HepG2 (cell line): Measurements from ENCODE around the gene INKA2. TPM values are rescaled to one million over a fixed set of nuclear protein-coding genes. Genes with fewer than 3 reads are reported as not detected.

Source experiments
- FOXK1 ChIP-seq: sonication (generic); formaldehyde crosslinking; IDR thresholded peaks from 2 replicates; pipeline ENCODE4 v1.4.0; 2020; ENCODE audit warnings: low read depth, missing genetic modification reagents, borderline replicate concordance
- GATA4 ChIP-seq: sonication (generic); IDR thresholded peaks from 2 replicates; pipeline ENCODE4 v1.6.1; 2016; ENCODE audit warnings: antibody characterized with exemption, low read depth, borderline replicate concordance
- NFYC ChIP-seq: IDR thresholded peaks from 2 replicates; pipeline ENCODE4 v1.6.1; 2016; ENCODE audit warnings: missing genetic modification reagents, missing compliant biosample characterization
- PAWR ChIP-seq: sonication (generic); formaldehyde crosslinking; IDR thresholded peaks from 2 replicates; pipeline ENCODE4 v1.4.0; 2020; ENCODE audit warnings: missing genetic modification reagents, mild to moderate bottlenecking, borderline replicate concordance
- RBFOX2 ChIP-seq: fragments of 200-400 bp; formaldehyde crosslinking; IDR thresholded peaks from 2 replicates; pipeline ENCODE4 v1.6.1; 2017; ENCODE audit warnings: low read depth, mild to moderate bottlenecking, low read length
- SRSF1 ChIP-seq: fragments of 200-400 bp; formaldehyde crosslinking; optimal IDR thresholded peaks from 2 replicates; pipeline ENCODE3; 2017; ENCODE audit warnings: mild to moderate bottlenecking, low read depth, low read length, moderate library complexity
- STAT5B ChIP-seq: sonication (generic); formaldehyde crosslinking; IDR thresholded peaks from 2 replicates; pipeline ENCODE4 v1.4.0; 2020; ENCODE audit warnings: missing genetic modification reagents
- ZFYVE20 ChIP-seq: sonication (generic); formaldehyde crosslinking; IDR thresholded peaks from 2 replicates; pipeline ENCODE4 v1.8.0; 2023; ENCODE audit warnings: low read depth, mild to moderate bottlenecking, moderate library complexity, missing genetic modification reagents, borderline replicate concordance
- ZNF431 ChIP-seq: sonication (generic); formaldehyde crosslinking; IDR thresholded peaks from 2 replicates; pipeline ENCODE4 v1.9.0; 2022; ENCODE audit warnings: missing genetic modification reagents, low read depth, mild to moderate bottlenecking, borderline replicate concordance
- ZNF749 ChIP-seq: sonication (generic); formaldehyde crosslinking; IDR thresholded peaks from 2 replicates; pipeline ENCODE4 v1.8.0; 2022; ENCODE audit warnings: mild to moderate bottlenecking, missing genetic modification reagents, moderate library complexity, borderline replicate concordance
- polyA plus RNA-seq, 8 experiments: library from polyadenylated mRNA; depleted of rRNA in 3 of 8; stranded (reverse) in 7 of 8; unstranded in 1 of 8; fragments of >200 nt; fragmentation: Illumina TruSeq in 4 of 8; extraction: Trizol in 4 of 8; gene quantifications; 2 replicates each; pipeline versions ENCODE4 v1.2.1 to v1.2.3, GENCODE V29; 2011 to 2016; ENCODE audit warnings: low read depth in 4 of 8, missing spikeins in 1 of 8, mixed read lengths in 1 of 8; ENCODE audit not compliant: insufficient read depth in 1 of 8
- total RNA-seq, 5 experiments: library from RNA; depleted of rRNA; stranded (reverse); fragments of >200 nt; fragmentation: Illumina TruSeq; extraction: Trizol; gene quantifications; 2 replicates each; pipeline ENCODE4 v1.2.3, GENCODE V29; 2016; ENCODE audit warnings: low read depth in 1 of 5
- TF ChIP-seq, protein P1 (sequence below), 2 experiments: sonication (generic) in 1 of 2; formaldehyde crosslinking in 1 of 2; IDR thresholded peaks; 2 replicates each; pipeline versions ENCODE4 v1.5.1 to v1.6.1; 2011 to 2020; ENCODE audit warnings: borderline replicate concordance in 1 of 2, low read depth in 1 of 2, low read length in 1 of 2, mild to moderate bottlenecking in 1 of 2, missing genetic modification reagents in 1 of 2, moderate library complexity in 1 of 2
- TF ChIP-seq, protein P2 (sequence below): sonication (generic); formaldehyde crosslinking; IDR thresholded peaks from 2 replicates; pipeline ENCODE4 v1.4.0; 2020; ENCODE audit warnings: missing genetic modification reagents
- TF ChIP-seq, protein P3 (sequence below): sonication (generic); formaldehyde crosslinking; IDR thresholded peaks from 2 replicates; pipeline ENCODE4 v1.5.0; 2020; ENCODE audit warnings: missing genetic modification reagents
- TF ChIP-seq, protein P4 (sequence below): sonication (generic); formaldehyde crosslinking; IDR thresholded peaks from 2 replicates; pipeline ENCODE4 v1.4.0; 2020; ENCODE audit warnings: missing genetic modification reagents
- TF ChIP-seq, protein P5 (sequence below): IDR thresholded peaks from 2 replicates; pipeline ENCODE4 v1.6.1; 2016

Gene INKA2
- total and polyA plus RNA-seq, 2 of the 13 experiments (the other 11 are each of a cell fraction or from before 2014, with no cell fraction given): 2.6 to 4.6 TPM

DNA sequence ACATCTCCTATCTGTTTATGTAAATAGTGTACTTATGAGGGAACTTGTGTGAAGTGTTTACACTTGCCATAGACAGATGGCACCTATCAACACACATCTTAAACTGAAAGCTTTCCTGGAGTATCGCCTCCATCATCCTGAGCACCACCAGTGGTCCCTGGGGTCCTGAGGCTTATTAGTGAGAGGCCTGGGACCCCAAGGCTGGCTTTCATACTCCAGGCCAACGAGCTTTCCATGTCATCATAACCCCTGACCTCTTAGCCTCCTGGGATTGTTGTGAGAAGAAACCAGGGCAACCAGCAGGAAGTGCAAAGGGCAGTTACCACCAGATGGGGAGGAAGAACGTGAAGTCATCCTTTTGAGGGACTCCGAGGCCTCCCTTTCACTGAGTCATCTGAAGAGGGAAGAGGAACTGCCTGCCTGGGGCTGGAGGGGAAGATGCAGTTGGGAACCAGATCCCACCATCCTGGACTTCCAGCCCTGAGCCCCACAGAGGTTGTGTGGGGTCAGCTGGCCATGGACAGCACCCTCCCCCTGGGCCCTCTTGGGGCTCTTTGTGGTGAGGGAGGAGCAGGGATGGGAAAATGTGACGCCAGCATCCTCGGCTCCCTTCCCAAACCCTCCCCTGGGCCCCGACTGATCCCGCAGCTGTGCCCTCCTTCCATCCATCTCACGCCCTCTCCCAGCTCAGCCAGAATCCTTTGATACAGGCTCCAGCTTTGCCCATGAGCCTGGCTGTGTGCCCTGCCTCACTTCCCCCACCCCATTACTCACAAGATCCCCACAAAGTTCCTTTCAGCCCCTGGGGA lies 5.8 kb downstream of the INKA2 start (continued):
- TF ChIP-seq, protein P1, sequence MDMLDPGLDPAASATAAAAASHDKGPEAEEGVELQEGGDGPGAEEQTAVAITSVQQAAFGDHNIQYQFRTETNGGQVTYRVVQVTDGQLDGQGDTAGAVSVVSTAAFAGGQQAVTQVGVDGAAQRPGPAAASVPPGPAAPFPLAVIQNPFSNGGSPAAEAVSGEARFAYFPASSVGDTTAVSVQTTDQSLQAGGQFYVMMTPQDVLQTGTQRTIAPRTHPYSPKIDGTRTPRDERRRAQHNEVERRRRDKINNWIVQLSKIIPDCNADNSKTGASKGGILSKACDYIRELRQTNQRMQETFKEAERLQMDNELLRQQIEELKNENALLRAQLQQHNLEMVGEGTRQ (IDR thresholded peaks at IDR 0.05; ENCODE audit: low read depth, low read length): no peak
- TF ChIP-seq, protein P1 (CRISPR knock-in tag; IDR thresholded peaks at IDR 0.05; ENCODE audit: borderline replicate concordance): no peak
- TF ChIP-seq, protein P2, sequence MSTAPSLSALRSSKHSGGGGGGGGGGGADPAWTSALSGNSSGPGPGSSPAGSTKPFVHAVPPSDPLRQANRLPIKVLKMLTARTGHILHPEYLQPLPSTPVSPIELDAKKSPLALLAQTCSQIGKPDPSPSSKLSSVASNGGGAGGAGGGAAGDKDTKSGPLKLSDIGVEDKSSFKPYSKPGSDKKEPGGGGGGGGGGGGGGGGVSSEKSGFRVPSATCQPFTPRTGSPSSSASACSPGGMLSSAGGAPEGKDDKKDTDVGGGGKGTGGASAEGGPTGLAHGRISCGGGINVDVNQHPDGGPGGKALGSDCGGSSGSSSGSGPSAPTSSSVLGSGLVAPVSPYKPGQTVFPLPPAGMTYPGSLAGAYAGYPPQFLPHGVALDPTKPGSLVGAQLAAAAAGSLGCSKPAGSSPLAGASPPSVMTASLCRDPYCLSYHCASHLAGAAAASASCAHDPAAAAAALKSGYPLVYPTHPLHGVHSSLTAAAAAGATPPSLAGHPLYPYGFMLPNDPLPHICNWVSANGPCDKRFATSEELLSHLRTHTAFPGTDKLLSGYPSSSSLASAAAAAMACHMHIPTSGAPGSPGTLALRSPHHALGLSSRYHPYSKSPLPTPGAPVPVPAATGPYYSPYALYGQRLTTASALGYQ: no peak
- TF ChIP-seq GATA4 (no peak), STAT5B (CRISPR knock-in tag) (no peak), ZFYVE20 (no peak), SRSF1 (no peak), NFYC (no peak), PAWR (CRISPR knock-in tag) (no peak), FOXK1 (CRISPR knock-in tag) (peak; percentile 46; the same call in 1 of the 2 replicates), ZNF749 (CRISPR knock-in tag) (no peak), RBFOX2 (no peak), ZNF431 (no peak)
- TF ChIP-seq, protein P3, sequence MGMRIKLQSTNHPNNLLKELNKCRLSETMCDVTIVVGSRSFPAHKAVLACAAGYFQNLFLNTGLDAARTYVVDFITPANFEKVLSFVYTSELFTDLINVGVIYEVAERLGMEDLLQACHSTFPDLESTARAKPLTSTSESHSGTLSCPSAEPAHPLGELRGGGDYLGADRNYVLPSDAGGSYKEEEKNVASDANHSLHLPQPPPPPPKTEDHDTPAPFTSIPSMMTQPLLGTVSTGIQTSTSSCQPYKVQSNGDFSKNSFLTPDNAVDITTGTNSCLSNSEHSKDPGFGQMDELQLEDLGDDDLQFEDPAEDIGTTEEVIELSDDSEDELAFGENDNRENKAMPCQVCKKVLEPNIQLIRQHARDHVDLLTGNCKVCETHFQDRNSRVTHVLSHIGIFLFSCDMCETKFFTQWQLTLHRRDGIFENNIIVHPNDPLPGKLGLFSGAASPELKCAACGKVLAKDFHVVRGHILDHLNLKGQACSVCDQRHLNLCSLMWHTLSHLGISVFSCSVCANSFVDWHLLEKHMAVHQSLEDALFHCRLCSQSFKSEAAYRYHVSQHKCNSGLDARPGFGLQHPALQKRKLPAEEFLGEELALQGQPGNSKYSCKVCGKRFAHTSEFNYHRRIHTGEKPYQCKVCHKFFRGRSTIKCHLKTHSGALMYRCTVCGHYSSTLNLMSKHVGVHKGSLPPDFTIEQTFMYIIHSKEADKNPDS (CRISPR knock-in tag): peak; percentile 85; the same call in 1 of the 2 replicates
- TF ChIP-seq, protein P4, sequence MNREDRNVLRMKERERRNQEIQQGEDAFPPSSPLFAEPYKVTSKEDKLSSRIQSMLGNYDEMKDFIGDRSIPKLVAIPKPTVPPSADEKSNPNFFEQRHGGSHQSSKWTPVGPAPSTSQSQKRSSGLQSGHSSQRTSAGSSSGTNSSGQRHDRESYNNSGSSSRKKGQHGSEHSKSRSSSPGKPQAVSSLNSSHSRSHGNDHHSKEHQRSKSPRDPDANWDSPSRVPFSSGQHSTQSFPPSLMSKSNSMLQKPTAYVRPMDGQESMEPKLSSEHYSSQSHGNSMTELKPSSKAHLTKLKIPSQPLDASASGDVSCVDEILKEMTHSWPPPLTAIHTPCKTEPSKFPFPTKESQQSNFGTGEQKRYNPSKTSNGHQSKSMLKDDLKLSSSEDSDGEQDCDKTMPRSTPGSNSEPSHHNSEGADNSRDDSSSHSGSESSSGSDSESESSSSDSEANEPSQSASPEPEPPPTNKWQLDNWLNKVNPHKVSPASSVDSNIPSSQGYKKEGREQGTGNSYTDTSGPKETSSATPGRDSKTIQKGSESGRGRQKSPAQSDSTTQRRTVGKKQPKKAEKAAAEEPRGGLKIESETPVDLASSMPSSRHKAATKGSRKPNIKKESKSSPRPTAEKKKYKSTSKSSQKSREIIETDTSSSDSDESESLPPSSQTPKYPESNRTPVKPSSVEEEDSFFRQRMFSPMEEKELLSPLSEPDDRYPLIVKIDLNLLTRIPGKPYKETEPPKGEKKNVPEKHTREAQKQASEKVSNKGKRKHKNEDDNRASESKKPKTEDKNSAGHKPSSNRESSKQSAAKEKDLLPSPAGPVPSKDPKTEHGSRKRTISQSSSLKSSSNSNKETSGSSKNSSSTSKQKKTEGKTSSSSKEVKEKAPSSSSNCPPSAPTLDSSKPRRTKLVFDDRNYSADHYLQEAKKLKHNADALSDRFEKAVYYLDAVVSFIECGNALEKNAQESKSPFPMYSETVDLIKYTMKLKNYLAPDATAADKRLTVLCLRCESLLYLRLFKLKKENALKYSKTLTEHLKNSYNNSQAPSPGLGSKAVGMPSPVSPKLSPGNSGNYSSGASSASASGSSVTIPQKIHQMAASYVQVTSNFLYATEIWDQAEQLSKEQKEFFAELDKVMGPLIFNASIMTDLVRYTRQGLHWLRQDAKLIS (CRISPR knock-in tag): no peak
- TF ChIP-seq, protein P5, sequence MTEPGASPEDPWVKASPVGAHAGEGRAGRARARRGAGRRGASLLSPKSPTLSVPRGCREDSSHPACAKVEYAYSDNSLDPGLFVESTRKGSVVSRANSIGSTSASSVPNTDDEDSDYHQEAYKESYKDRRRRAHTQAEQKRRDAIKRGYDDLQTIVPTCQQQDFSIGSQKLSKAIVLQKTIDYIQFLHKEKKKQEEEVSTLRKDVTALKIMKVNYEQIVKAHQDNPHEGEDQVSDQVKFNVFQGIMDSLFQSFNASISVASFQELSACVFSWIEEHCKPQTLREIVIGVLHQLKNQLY (CRISPR knock-in tag): peak; percentile 69
